T1000 (cell line): ENCODE measurements around the gene RINT1.
"Not testable (repeated sequence)": the region's sequence is repeated elsewhere in the genome, so short reads cannot be mapped to it uniquely, and the experiment has no call there.

Source experiments
- DNase-seq: peaks from one replicate; lab custom pipeline; 2025; ENCODE audit warnings: mixed read lengths; lab: John Stamatoyannopoulos, UW

The RINT1 gene

GRCh38 chr7:105531792-105532671, at the start of gene RINT1:
TSS of gene RINT1 (plus strand) at chr7:105532201. CDS start at chr7:105532316, 115 bp downstream.
- peak; percentile 75 for DNase-seq

- no peak for DNase-seq
Observed at GRCh38 chr7:105487579-105488571, 44.1 kb upstream of the RINT1 start.

DNA sequence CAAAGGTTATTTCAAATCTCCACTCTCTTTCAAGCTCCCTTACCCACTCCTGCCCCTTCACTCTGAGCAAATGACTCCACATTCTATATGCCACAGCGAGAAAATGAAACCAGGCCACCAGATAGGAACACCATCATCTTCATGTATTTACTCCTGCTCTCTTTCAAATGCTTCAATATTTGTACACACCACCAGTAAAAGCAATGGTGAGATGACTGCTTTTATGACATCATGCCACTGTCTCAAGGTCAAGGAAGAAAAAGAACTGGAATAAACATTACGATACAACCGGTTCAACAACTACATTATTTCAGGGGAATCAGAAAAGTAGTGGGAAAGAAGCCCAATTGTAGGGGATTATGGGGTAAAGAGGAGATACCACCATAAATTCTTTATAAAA, 42.6 kb upstream of the RINT1 start:
- DNase-seq: no peak

DNA sequence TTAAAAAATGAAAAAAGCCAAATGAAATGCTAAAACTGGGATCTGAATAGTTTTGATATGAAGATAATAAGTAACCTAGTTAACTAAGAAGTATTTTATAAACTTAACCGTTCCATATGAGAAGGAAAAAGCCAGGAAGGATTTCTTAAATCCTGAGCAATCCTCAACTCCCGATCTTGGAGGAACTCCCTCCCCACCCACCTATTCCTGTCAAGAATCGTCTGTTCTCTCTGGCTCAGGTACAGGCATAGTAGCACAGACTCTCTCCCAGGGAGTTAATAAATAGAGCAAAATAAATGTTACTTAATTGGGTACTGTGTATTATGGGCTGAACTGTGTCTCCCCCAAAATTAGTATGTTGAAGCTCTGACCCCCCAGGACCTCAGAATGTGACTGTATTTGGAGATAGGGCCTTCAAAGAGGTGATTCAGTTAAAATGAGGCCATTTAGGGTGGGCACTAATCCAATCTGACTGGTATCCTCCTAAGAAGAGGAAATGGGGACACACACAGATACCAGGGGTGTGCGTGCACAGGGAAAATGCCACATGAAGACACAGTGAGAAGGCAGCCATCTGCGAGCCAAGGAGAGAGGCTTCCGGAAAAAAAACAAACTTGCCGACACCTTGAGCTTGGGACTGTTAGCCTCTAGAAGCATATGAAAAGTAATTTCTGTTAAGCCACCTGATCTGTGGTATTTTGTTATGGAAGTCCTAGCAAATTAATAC, 38.6 kb upstream of the RINT1 start:
- DNase-seq: no peak

GRCh38 chr7:105493923-105494315, 38.1 kb upstream of the RINT1 start:
- no peak for DNase-seq

- DNase-seq: no peak
Observed at GRCh38 chr7:105496521-105496920, 35.5 kb upstream of the RINT1 start.

- DNase-seq: no peak
Observed at GRCh38 chr7:105497016-105497415, 35.0 kb upstream of the RINT1 start.

DNA sequence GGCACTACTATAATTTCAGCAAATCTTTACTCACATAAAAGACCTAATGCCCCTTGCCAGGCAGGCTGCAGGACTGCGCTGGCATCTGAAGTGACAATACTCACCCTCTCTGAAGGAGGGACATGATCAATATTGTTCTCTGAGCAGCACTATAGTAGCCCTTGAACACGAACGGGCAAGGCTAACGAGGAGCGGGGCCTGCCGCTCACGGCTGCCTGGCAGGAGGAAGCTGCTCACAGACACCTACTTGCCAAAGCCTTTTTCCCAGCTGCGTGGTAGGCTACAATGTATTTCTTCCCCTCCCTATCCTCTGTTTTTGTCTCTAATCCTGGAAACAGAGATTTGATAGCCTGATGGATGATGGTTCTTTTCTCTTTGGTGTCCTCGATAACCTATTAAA, 29.8 kb upstream of the RINT1 start:
- DNase-seq: no peak

GRCh38 chr7:105512415-105512814, 19.6 kb upstream of the RINT1 start:
- DNase-seq: no peak

DNA sequence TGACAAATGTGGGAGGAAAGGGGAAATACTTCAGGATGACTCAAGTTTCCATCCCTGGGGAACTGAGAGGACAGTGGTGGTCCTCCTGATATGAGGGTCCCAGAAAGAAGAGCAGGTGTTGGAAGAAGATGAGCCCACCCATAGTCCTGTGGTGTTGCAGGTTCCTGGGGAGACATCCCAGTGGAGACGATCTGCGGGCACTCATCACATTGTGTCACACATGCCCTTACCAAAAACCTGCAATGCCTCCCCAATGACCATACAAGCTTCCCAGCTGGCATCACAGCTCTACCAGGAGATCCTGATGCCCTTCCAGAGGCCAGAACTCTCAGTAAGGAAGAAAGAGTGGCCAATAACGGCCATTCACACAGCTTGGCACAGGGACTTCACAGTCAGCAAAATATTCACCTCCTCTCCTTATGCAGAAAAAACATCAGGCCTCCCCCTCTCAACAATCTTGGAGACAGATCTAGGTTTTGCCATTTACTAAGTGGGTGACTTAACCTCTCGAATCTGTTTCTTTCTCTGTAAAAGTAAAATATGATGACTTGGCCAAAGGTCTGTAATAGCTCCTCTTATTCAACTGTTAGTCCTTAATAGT, 19.0 kb upstream of the RINT1 start:
- DNase-seq: no peak

DNA sequence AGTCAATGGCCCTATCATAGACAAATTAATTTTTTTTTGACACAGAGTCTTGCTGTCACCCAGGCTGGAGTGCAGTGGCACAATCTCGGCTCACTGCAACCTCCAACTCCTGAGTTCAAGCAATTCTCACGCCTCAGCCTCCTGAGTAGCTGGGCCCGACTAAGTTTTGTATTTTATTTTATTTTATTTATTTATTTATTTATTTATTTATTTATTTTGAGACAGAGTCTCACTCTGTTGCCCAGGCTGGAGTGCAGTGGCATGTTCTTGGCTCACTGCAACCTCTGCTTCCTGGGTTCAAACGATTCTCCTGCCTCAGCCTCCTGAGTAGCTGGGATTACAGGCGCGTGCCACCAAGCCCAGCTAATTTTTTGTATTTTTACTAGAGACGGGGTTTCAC, 16.4 kb upstream of the RINT1 start:
- DNase-seq: not testable (repeated sequence)

DNA sequence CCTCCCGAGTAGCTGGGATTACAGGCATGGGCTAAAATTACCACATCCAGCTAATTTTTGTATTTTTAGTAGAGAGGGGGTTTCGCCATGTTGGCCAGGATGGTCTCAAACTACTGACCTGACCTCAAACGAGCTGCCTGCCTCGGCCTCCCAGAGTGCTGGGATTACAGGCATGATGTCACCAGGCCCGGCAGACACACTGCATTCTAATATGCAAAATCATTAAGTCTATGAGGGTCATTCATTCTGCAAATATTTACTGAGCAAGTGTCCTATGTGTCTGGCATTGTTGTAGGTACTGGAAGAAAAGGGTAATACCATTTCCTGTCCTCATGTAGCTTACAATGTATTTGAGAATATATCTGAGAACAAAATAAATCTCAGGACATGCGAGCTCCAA, 12.6 kb upstream of the RINT1 start:
- DNase-seq: no peak

- not testable (repeated sequence) for DNase-seq
Observed at GRCh38 chr7:105520620-105521019, 11.4 kb upstream of the RINT1 start.

DNA sequence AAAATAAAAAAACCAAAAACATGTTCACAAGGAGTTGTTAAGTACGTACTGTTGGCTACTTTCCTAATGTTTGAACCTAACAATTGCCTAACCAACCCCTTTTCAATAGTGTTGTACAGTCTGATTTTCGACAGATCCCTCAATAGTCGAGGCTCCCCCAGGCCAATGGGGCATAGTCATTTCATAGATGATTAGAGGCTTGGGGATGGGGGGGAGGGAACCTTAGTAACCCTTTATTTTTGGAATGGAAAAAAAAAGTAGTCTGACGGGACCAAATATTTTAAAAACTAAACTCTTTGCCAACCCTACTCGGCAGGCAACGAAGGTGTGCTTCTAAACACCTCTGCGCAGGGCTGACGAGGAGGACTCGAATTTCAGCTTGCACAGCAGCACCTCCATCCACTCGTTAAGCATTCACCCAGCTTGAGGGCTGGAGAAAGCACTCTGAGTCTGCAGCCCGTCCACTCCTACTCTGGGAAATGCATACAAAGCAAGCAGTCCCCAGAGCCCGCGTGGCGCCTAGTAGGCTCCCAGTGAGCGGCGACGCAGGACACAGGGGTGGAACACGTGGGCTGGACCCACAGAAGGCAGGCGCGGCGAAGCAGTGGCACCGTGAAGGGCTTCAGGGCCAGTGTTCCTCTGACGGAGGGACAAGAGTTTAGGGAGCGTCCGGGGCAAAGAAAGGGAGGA, 10.8 kb upstream of the RINT1 start:
- no peak for DNase-seq

DNA sequence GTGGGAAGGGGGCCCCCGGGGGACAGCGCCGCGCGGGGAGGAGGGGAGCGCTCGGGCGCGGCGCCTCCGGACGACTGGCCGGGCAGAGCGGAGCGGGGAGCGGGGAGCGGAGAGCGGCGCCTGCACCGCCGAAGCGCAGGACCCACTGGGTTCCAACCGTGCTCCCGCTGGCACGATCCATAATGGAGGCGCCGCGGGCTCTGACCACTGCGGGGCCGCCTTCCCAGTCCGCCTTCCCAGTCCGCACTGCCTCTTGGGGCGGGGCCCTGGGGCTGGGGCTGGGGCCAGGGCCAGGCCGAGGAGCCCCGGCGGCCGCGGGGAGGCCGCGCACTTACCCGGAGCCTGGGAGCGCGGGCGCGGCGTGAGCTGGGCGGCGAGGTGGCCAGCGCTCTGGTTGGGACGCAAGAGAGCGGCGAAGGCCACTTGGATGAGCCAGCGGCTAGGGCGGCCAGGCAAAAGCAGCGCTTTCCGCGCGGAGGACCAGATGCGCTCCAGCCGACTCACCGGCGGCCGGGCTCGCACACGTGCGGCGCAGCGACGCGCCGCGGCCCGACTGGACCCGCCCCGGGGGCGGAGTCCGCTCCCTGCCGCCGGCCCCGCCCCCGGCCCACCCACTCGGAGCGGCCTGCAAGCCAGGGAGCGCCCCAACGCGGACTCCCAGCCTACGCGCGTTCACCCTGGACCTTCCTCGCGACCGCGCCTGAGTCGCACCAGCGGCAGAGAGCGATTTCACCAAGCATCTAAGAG, 10.1 kb upstream of the RINT1 start, which contains the start of gene PUS7:
Gene PUS7 (minus strand): TSS at position 555 of the 747 bp plus-strand sequence. CDS start 13,759 bp downstream, outside the sequence.
- DNase-seq: peak; percentile 74

DNA sequence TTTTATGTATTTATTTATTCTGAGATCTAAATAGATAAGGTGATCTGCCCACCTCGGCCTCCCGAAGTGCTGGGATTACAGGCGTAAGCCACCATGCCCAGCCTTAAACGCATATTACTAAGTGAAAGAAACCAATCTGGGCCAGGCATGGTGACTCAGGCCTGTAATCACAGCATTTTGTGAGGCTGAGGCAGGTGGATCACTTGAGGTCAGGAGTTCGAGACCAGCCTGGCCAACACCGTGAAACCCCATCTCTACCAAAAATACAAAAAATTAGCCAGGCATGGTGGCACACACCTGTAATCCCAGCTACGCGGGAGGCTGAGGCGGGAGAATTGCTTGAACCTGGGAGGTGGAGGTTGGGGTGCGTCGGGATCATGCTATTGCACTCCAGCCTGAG, 7.6 kb upstream of the RINT1 start:
- not testable (repeated sequence) for DNase-seq

GRCh38 chr7:105524840-105525239, 7.2 kb upstream of the RINT1 start:
- no peak for DNase-seq

DNA sequence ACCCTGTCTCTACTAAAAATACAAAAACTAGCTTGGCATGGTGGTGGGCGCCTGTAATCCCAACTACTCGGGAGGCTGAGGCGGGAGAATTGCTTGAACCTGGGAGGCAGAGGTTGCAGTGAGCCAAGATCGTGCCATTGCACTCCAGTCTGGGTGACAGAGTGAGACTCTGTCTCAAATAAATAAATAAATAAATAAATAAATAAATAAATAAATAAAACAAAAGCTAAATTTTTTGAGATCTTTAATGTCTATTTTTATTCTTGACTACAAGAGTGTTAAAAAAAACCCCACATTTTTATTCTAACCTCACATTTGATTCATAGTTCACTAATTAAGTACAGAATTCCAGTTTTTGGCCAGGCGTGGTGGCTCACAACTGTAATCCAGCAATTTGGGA, 4.3 kb upstream of the RINT1 start:
- DNase-seq: not testable (repeated sequence)

DNA sequence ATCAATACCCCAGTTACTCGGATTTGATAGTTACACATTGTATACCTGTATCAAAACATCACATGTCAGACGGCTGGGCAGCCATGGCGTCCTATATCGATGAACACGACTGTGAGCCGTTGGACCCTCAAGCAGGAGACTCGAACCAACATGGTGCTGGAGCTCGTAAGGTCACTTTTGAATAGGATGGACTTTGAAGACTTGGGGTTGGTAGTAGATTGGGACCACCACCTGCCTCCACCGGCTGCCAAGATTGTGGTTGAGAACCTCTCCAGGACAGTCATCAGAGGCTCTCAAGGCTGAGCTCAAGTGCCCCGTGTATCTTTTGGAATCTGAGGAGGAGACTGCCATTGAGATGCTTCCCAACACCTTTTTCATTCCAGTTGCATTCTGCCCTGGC, 1.9 kb upstream of the RINT1 start:
- no peak for DNase-seq

- no peak for DNase-seq
Observed at GRCh38 chr7:105530546-105530945, 1.5 kb upstream of the RINT1 start.
